AG09319 (cell line): ENCODE results near the gene ZNF311.
"Not testable (repeated sequence)": the region's sequence is repeated elsewhere in the genome, so short reads cannot be mapped to it uniquely, and the experiment has no call there.

Experiments used
- DNase-seq: peaks from one replicate; pipeline ENCODE4 v3.0.0-alpha.2; 2010; ENCODE audit warnings: low read depth; ENCODE audit errors: extremely low read depth
- CTCF ChIP-seq: IDR thresholded peaks from 2 replicates; pipeline ENCODE4 v1.5.1; 2011; ENCODE audit warnings: low read depth, mild to moderate bottlenecking, inconsistent platforms, low read length, moderate library complexity

ZNF311 gene

GRCh38 chr6:28977341-28978132 lies 27.6 kb downstream of the ZNF311 start:
- no peak for TF ChIP-seq CTCF
- no peak for DNase-seq

GRCh38 chr6:28976677-28977076 lies 28.4 kb downstream of the ZNF311 start:
- no peak for TF ChIP-seq CTCF
- no peak for DNase-seq

- DNase-seq = no peak
Observed at GRCh38 chr6:28974505-28974904, 30.6 kb downstream of the ZNF311 start.

GRCh38 chr6:28970056-28970455 lies 35.1 kb downstream of the ZNF311 start:
- DNase-seq = not testable (repeated sequence)

More at GRCh38 chr6:28974505-28974904, 30.6 kb downstream of the ZNF311 start:
- TF ChIP-seq CTCF = no peak

GRCh38 chr6:28969129-28969528 lies 36.0 kb downstream of the ZNF311 start:
- no peak for DNase-seq
- TF ChIP-seq CTCF = no peak

- TF ChIP-seq CTCF = no peak
Observed at GRCh38 chr6:28968476-28968875, 36.6 kb downstream of the ZNF311 start.

GRCh38 chr6:28965706-28966105 lies 39.4 kb downstream of the ZNF311 start:
- no peak for DNase-seq
- TF ChIP-seq CTCF = no peak

More at GRCh38 chr6:28968476-28968875, 36.6 kb downstream of the ZNF311 start:
- DNase-seq = no peak
